HEK293 (cell line): Measurements from ENCODE around the gene BDP1.
"Not testable (repeated sequence)": the region's sequence is repeated elsewhere in the genome, so short reads cannot be mapped to it uniquely, and the experiment has no call there.

Experiments
- CTCF ChIA-PET: fragments of 350-600 bp; formaldehyde crosslinking; extraction: SDS; loops from one replicate; lab custom pipeline; 2021; ENCODE audit warnings: antibody characterized with exemption; lab: Yijun Ruan, JAX
- POLR2A ChIA-PET: fragments of 300-600 bp; formaldehyde crosslinking; extraction: SDS; loops from one replicate; lab custom pipeline; 2020; ENCODE audit warnings: antibody characterized with exemption, inconsistent platforms; lab: Yijun Ruan, JAX
- H3K27ac ChIP-seq: fragments of 200-500 bp; sonication (Bioruptor generic); 2 replicates; pipeline ENCODE4 v1.5.1; 2014; ENCODE audit warnings: low read depth, low read length, control low read depth, inconsistent platforms; ENCODE audit errors: extremely low read depth
- H3K36me3 ChIP-seq, 2 experiments: fragments of 200-500 bp in 1 of 2; sonication (Bioruptor generic) in 1 of 2; 1 replicate in 1 of 2; 2 replicates in 1 of 2; pipeline ENCODE4 v1.5.1; 2014 to 2017; ENCODE audit warnings: inconsistent platforms in 2 of 2, low read length in 2 of 2; ENCODE audit not compliant: control insufficient read depth in 2 of 2, insufficient read depth in 1 of 2
- H3K4me1 ChIP-seq: fragments of 200-500 bp; sonication (Bioruptor generic); 2 replicates; pipeline ENCODE4 v1.5.1; 2014; ENCODE audit warnings: mild to moderate bottlenecking, low read length, inconsistent platforms; ENCODE audit not compliant: control insufficient read depth, insufficient read depth
- H3K4me3 ChIP-seq: 2 replicates; pipeline ENCODE4 v1.5.1; 2011; ENCODE audit warnings: low read depth, mild to moderate bottlenecking, control low read depth, low read length, moderate library complexity
- H3K9me3 ChIP-seq: fragments of 200-500 bp; sonication (Bioruptor generic); 2 replicates; pipeline ENCODE4 v1.5.1; 2014; ENCODE audit warnings: low read depth, low read length, inconsistent platforms; ENCODE audit not compliant: control insufficient read depth, insufficient read depth
- KLF7 ChIP-seq: fragments of 450-650 bp; formaldehyde crosslinking; IDR thresholded peaks from 2 replicates; pipeline ENCODE4 v1.5.1; 2016; ENCODE audit warnings: missing biosample characterization, missing genetic modification characterization, borderline replicate concordance
- MZF1 ChIP-seq: fragments of 450-650 bp; formaldehyde crosslinking; IDR thresholded peaks from 2 replicates; pipeline ENCODE4 v1.5.1; 2017; ENCODE audit warnings: missing biosample characterization, missing genetic modification characterization, borderline replicate concordance
- REPIN1 ChIP-seq: fragments of 450-650 bp; formaldehyde crosslinking; IDR thresholded peaks from 2 replicates; pipeline ENCODE4 v1.5.1; 2017; ENCODE audit warnings: missing biosample characterization, missing genetic modification characterization, low read depth
- SCRT2 ChIP-seq: fragments of 450-650 bp; formaldehyde crosslinking; IDR thresholded peaks from 2 replicates; pipeline ENCODE4 v1.5.1; 2016; ENCODE audit warnings: missing biosample characterization, missing genetic modification characterization
- SP2 ChIP-seq: fragments of 450-650 bp; formaldehyde crosslinking; IDR thresholded peaks from 2 replicates; pipeline ENCODE4 v1.5.1; 2016; ENCODE audit warnings: missing biosample characterization, missing genetic modification characterization
- ZBTB48 ChIP-seq: fragments of 450-650 bp; formaldehyde crosslinking; IDR thresholded peaks from 2 replicates; pipeline ENCODE4 v1.5.1; 2016; ENCODE audit warnings: missing biosample characterization, missing genetic modification characterization
- ZBTB8A ChIP-seq: fragments of 450-650 bp; formaldehyde crosslinking; IDR thresholded peaks from 2 replicates; pipeline ENCODE4 v1.5.1; 2016; ENCODE audit warnings: missing biosample characterization, missing genetic modification characterization
- ZNF112 ChIP-seq: fragments of 450-650 bp; formaldehyde crosslinking; IDR thresholded peaks from 2 replicates; pipeline ENCODE4 v1.5.0; 2017; ENCODE audit warnings: missing biosample characterization, missing genetic modification characterization
- ZNF19 ChIP-seq: fragments of 450-650 bp; formaldehyde crosslinking; IDR thresholded peaks from 2 replicates; pipeline ENCODE4; 2016; ENCODE audit warnings: missing biosample characterization, missing genetic modification characterization, low read depth
- ZNF335 ChIP-seq: fragments of 450-650 bp; formaldehyde crosslinking; conservative IDR thresholded peaks from 2 replicates; pipeline ENCODE4 v1.5.1; 2016; ENCODE audit warnings: missing biosample characterization, missing genetic modification characterization
- ZNF426 ChIP-seq: fragments of 450-650 bp; formaldehyde crosslinking; IDR thresholded peaks from 2 replicates; pipeline ENCODE4 v1.5.1; 2017; ENCODE audit warnings: missing biosample characterization, missing genetic modification characterization, mild to moderate bottlenecking, inconsistent platforms, moderate library complexity
- ZNF544 ChIP-seq: fragments of 450-650 bp; formaldehyde crosslinking; IDR thresholded peaks from 2 replicates; pipeline ENCODE4 v1.5.0; 2017; ENCODE audit warnings: missing biosample characterization, missing genetic modification characterization
- ZNF555 ChIP-seq: fragments of 450-650 bp; formaldehyde crosslinking; conservative IDR thresholded peaks from 2 replicates; pipeline ENCODE4 v1.5.1; 2017; ENCODE audit warnings: missing biosample characterization, mild to moderate bottlenecking, missing genetic modification characterization, inconsistent platforms
- ZNF677 ChIP-seq: fragments of 450-650 bp; IDR thresholded peaks from 2 replicates; pipeline ENCODE4 v1.5.0; 2018; ENCODE audit warnings: missing biosample characterization, mild to moderate bottlenecking, missing genetic modification characterization, moderate library complexity
- ZNF707 ChIP-seq: fragments of 450-650 bp; formaldehyde crosslinking; IDR thresholded peaks from 2 replicates; pipeline ENCODE4 v1.5.1; 2016; ENCODE audit warnings: missing biosample characterization, missing genetic modification characterization
- ZNF785 ChIP-seq: fragments of 450-650 bp; formaldehyde crosslinking; IDR thresholded peaks from 2 replicates; pipeline ENCODE4 v1.5.1; 2016; ENCODE audit warnings: missing biosample characterization, missing genetic modification characterization
- ZNF830 ChIP-seq: fragments of 450-650 bp; IDR thresholded peaks from 2 replicates; pipeline ENCODE4 v1.5.0; 2018; ENCODE audit warnings: missing biosample characterization, missing genetic modification characterization, low read depth, mild to moderate bottlenecking, moderate library complexity
- TF ChIP-seq, protein P1 (sequence below): fragments of 450-650 bp; formaldehyde crosslinking; IDR thresholded peaks from 2 replicates; pipeline ENCODE4 v1.5.1; 2016; ENCODE audit warnings: missing biosample characterization, missing genetic modification characterization
- TF ChIP-seq, protein P2 (sequence below): fragments of 450-650 bp; formaldehyde crosslinking; IDR thresholded peaks from 2 replicates; pipeline ENCODE4 v1.5.1; 2017; ENCODE audit warnings: missing biosample characterization, missing genetic modification characterization
- TF ChIP-seq, protein P3 (sequence below): sonication (generic); formaldehyde crosslinking; IDR thresholded peaks from 2 replicates; pipeline ENCODE4 v1.8.1; 2022; ENCODE audit warnings: mild to moderate bottlenecking, moderate library complexity, missing genetic modification reagents
- TF ChIP-seq, protein P4 (sequence below): fragments of 450-650 bp; formaldehyde crosslinking; IDR thresholded peaks from 2 replicates; pipeline ENCODE4 v1.5.1; 2016; ENCODE audit warnings: missing biosample characterization, missing genetic modification characterization
- TF ChIP-seq, protein P5 (sequence below): fragments of 450-650 bp; formaldehyde crosslinking; IDR thresholded peaks from 2 replicates; pipeline ENCODE4 v1.5.1; 2016; ENCODE audit warnings: missing biosample characterization, missing genetic modification characterization

The BDP1 gene

DNA sequence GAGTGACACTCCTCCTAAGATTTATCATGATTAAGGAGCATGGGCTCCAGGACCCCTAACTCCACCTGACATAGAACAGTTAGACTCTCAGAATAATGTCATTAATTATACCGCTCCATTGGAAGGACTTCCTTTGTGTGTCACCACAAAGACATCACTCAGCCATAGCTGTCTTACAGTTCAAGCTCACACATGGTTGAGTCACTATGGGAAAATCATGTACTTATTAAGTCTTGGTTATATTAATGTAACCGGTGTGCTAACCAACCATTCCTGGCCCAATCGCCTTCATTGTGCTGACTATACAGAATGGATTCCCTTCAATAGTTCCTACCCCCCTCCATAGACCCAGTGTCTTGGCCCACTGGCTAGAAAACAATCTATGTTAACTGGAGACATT is 120.8 kb downstream of the BDP1 start (continued):
- TF ChIP-seq, protein P1, sequence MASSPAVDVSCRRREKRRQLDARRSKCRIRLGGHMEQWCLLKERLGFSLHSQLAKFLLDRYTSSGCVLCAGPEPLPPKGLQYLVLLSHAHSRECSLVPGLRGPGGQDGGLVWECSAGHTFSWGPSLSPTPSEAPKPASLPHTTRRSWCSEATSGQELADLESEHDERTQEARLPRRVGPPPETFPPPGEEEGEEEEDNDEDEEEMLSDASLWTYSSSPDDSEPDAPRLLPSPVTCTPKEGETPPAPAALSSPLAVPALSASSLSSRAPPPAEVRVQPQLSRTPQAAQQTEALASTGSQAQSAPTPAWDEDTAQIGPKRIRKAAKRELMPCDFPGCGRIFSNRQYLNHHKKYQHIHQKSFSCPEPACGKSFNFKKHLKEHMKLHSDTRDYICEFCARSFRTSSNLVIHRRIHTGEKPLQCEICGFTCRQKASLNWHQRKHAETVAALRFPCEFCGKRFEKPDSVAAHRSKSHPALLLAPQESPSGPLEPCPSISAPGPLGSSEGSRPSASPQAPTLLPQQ (tag by site-specific recombination), result no peak
- TF ChIP-seq ZNF707 (tag by site-specific recombination) (no peak), ZNF426 (tag by site-specific recombination) (no peak)

DNA sequence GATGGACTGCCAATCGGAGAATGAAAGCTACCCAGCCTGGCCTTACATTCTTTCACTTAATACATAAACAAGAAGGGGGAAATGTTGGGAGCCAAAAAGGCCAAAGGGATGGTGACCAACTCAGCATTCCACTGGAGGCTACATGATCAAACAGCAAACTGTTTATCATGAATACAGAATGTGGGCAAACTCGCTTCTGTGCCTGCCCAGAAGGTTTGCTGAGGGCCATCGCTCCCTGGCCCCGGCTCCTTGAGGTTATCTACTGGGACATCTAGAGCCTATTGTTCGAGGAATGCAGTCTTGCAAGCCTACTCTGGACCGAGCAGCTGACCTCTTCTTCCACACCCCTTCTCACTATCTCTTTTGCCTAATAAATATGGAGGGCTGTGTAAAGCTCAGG is 122.4 kb downstream of the BDP1 start:
- H3K4me3 ChIP-seq, POLR2A ChIA-PET, H3K4me1 ChIP-seq: not testable (repeated sequence)
- peak; percentile 98 for TF ChIP-seq ZNF544 (tag by site-specific recombination)
- TF ChIP-seq, all 188 proteins: peak for 1; not testable (repeated sequence) for 187
- H3K36me3 ChIP-seq, H3K9me3 ChIP-seq, H3K27ac ChIP-seq, CTCF ChIA-PET: not testable (repeated sequence)

DNA sequence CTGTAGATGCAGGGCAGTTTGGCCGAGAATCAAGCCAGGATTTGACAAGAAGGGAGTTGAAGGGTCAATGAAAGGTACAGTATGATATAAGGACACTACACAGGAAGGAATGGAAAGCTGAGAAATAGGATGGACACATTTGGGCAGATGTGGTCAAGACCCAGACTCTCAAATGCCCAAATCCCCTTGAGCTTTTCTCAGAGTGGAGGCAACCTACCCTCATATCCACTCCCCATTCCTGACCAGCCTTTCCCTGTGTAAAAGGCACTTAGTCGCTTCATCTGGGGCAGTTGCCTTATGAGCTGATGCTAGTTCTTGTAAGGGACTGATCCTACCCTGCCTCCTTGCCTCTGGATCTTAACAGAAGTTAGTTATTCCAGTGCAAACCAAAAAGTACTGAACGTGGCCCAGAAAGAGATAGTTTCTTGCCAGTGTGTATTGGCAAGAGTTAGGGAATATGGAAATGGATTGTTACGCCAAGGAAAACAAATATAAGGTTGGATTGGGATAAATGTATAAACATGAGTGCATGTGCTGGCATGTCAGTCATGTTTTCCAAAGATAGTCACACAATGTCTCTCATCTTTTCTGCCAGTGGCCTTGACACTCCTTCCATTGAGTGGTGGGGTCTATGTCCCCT is 127.6 kb downstream of the BDP1 start:
- TF ChIP-seq, protein P2, sequence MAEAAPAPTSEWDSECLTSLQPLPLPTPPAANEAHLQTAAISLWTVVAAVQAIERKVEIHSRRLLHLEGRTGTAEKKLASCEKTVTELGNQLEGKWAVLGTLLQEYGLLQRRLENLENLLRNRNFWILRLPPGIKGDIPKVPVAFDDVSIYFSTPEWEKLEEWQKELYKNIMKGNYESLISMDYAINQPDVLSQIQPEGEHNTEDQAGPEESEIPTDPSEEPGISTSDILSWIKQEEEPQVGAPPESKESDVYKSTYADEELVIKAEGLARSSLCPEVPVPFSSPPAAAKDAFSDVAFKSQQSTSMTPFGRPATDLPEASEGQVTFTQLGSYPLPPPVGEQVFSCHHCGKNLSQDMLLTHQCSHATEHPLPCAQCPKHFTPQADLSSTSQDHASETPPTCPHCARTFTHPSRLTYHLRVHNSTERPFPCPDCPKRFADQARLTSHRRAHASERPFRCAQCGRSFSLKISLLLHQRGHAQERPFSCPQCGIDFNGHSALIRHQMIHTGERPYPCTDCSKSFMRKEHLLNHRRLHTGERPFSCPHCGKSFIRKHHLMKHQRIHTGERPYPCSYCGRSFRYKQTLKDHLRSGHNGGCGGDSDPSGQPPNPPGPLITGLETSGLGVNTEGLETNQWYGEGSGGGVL (tag by site-specific recombination), result no peak
- TF ChIP-seq, protein P3, sequence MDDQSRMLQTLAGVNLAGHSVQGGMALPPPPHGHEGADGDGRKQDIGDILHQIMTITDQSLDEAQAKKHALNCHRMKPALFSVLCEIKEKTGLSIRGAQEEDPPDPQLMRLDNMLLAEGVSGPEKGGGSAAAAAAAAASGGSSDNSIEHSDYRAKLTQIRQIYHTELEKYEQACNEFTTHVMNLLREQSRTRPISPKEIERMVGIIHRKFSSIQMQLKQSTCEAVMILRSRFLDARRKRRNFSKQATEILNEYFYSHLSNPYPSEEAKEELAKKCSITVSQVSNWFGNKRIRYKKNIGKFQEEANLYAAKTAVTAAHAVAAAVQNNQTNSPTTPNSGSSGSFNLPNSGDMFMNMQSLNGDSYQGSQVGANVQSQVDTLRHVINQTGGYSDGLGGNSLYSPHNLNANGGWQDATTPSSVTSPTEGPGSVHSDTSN (CRISPR knock-in tag), result no peak
- TF ChIP-seq SCRT2 (no peak), MZF1 (tag by site-specific recombination) (no peak), ZBTB48 (tag by site-specific recombination) (no peak), ZNF112 (tag by site-specific recombination) (no peak), KLF7 (no peak), SP2 (tag by site-specific recombination) (no peak), ZNF677 (no peak), REPIN1 (no peak), ZNF830 (tag by site-specific recombination) (no peak), ZNF544 (tag by site-specific recombination) (no peak), ZNF335 (tag by site-specific recombination) (no peak), ZNF785 (tag by site-specific recombination) (no peak), ZBTB8A (tag by site-specific recombination) (no peak), ZNF555 (tag by site-specific recombination) (no peak), ZNF19 (tag by site-specific recombination) (no peak)
- TF ChIP-seq, protein P4, sequence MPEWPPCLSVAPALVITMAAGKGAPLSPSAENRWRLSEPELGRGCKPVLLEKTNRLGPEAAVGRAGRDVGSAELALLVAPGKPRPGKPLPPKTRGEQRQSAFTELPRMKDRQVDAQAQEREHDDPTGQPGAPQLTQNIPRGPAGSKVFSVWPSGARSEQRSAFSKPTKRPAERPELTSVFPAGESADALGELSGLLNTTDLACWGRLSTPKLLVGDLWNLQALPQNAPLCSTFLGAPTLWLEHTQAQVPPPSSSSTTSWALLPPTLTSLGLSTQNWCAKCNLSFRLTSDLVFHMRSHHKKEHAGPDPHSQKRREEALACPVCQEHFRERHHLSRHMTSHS (tag by site-specific recombination), result no peak
- TF ChIP-seq, protein P5, sequence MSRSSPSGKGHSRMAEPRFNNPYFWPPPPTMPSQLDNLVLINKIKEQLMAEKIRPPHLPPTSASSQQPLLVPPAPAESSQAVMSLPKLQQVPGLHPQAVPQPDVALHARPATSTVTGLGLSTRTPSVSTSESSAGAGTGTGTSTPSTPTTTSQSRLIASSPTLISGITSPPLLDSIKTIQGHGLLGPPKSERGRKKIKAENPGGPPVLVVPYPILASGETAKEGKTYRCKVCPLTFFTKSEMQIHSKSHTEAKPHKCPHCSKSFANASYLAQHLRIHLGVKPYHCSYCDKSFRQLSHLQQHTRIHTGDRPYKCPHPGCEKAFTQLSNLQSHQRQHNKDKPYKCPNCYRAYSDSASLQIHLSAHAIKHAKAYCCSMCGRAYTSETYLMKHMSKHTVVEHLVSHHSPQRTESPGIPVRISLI (tag by site-specific recombination), result no peak
- no peaks in the 10 kb centered on the region for H3K36me3 ChIP-seq
- H3K4me3 ChIP-seq, result no peak overlapping the region
- H3K9me3 ChIP-seq, result no peaks in the 10 kb centered on the region
- ChIA-PET POLR2A (no interaction called here), CTCF (interaction anchor here (0.6 kb wide), 1 partner anchor 155 kb away, joined by 3 read pairs; no protein-coding TSS in a partner anchor)
- H3K4me1 ChIP-seq, result no peaks in the 10 kb centered on the region
- no peak overlapping the region for H3K27ac ChIP-seq
